ENCODE measurements around the gene SCUBE1.

Gene SCUBE1

DNA sequence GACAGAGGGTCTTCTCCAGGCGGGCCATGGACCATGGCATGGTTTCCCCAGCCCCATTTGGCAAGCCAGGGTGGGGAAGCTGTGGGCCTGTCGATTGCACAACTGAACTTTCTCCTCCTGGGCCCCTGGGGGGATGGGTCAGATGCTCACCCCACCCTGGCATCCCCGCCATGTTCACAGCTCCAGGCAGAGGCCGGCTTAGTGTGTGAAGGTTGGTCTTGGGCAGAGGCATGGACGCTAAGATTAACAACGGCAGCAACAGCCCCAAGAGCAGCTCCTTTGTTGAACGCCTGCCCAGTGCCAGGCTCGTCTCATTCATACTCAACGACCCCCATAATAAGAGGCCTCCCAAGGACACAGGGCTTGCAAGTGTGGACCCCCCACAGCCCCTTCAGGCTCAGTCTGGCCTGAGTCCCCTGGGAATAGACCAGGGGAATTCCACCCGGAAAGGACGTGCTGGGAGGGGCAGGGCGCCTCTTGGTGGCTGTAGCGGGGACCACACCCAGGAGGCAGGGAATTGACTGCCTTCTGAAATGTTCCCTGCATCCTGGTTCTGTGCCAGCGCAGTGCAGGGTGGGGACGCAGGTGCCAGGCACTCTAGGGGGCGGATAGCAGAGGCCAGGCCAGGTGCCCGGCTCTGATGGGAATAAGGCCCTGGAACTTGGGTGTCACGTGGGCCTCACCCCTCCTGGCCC lies 183.5 kb downstream of the SCUBE1 start:
- DNase-seq (ENCODE audit: low read depth in 2 of 2) = no peak

DNA sequence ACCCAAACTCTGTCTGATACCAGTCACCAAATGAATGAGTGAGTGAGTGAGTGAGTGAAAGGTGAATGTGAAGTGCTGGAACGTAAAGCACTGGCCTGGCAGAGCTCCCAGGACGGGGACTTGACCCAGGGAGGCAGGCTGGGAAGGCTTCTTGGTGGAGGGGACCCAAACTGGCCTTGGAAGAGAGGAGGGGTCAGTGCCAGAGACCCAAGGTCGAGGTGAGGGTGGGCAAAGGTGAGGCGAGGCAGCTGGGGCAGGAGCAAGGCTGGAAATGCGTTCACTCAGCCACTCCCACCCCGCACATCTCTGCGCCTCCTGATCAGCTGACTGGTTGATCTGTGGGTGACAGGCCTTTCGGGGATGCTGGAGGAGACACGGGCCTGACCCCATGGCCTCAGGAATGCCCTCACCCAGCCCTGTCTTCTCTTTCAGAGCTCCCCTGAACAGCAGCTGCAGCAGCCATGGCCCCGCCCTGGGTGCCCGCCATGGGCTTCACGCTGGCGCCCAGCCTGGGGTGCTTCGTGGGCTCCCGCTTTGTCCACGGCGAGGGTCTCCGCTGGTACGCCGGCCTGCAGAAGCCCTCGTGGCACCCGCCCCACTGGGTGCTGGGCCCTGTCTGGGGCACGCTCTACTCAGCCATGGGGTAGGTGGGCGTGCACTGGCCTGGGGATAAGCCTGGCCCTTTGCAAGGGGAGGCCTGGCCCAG lies 184.2 kb downstream of the SCUBE1 start:
- DNase-seq (ENCODE audit: low read depth in 2 of 2) = no peak

DNA sequence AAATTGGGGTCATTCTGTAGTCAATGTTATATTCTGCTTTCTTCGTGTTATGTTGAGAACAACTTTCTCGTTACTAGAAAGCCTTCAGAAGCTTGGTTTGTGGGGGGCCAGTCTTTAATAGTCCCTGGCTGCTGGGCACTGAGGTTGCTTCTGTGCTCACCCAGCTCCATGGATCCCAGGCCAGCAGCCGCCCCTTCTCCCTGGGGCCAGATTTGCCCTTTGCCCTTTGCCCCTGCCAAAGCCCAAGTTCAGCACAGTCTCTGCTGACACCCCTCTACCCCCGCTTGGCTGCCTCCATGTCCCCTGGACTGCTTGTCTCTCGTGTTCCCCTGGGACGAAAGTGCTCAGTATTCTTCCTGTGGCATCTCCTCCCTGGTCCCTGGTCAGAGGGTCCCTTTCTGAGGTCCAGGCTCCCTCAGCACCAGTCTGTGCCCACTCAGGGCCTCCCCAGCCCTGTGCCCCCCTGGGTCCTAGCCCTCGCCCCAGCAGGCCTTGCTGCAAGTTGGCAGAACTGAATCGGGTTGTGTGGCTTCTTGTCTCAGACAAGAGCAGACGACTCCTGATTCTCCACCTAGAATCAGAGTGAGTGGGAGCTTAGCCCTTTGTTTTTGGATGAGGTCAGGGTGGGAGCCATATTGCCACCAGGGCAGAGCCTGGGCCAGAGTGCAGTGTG lies 185.2 kb downstream of the SCUBE1 start:
- no peak for DNase-seq (ENCODE audit: low read depth in 2 of 2)

DNA sequence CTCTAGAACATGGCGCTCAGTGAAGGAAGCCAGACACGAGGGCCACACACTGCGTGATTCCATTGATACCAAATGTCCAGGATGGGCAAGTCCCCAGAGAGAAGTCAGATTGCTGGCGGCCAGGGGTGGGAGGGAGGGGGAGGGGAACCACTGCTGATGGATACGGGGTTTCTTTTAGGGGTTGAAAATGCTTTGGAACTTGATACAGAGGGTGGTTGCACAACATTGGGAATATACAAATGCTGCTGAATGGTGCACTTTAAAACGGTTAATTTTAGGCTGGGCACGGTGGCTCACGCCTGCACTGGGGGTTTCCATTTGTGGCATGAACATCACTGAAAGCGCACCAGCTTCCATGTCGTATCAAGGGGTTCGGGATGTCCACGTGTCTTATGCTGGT lies 186.8 kb downstream of the SCUBE1 start:
- DNase-seq (ENCODE audit: low read depth in 2 of 2) = no peak

DNA sequence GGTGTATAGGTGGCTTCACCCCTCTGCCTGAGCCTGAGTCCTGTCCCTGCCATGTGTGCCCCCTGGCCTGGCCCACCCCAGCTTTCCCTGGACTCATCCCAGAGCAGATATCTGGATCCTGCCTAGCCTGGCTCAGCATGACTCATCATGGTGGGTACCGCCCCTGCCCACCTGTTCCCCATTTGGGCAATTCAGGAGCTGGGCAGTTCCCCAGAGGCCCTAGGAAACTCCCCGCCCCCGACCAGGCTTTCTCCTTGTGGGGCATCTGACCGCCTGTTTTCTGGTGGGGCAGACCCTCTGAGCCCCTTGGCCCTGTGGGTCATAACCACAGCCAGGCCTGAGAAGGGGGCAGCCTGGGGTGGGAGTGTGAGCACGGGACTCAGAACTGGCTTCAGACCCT lies 187.4 kb downstream of the SCUBE1 start:
- no peak for DNase-seq (ENCODE audit: low read depth in 2 of 2)

DNA sequence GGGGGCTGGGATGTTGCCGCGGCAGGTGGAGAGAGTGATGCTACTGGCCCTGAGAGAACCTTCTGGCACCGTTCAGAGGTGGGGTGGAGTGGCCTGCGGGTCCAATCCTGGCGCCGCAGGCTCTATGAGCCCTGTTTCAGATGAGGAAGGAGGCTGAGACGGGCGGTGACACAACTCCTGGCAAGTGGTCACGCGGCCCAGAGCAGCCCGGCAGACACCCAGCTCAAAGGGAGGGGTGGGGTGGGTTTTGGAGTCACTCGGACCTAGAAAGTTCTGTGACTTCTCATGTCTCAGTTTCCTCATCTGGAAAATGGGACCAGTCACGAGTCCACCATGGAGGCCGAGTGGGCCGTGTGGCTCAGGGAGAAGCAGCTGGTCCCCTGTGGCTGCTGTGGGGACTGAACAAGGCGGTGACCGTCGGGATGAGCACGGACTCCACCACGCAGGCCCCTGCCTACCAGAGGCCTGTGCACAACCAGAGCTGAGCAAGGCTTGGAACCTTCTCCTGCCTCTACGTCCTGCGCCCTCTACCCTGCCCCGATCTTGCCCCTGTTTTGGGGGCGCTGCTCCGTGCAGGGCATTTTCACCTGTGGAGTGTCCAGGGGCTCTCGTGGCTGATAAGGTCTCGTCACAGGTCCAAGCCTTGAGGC lies 188.2 kb downstream of the SCUBE1 start:
- no peak for DNase-seq (ENCODE audit: low read depth in 2 of 2)

DNA sequence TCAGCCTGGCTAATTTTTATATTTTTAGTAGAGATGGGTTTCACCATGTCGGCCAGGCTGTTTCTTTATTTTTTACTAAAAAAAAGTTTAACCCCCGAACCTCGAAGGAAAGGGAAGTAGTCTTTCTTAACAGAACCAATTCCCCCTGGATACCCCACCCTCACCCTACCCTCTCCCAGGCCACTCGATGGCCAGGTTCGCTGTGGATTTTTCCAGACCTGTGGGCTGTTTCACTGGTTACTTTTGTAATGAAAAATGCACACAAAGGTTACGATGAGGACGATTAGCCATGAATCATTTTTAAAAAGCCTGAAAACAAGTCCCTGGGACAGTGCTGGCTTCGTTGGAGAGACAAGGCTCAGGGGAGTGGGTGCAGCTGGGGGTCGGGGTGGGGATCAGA lies 189.3 kb downstream of the SCUBE1 start:
- no peak for DNase-seq (ENCODE audit: low read depth in 2 of 2)

DNA sequence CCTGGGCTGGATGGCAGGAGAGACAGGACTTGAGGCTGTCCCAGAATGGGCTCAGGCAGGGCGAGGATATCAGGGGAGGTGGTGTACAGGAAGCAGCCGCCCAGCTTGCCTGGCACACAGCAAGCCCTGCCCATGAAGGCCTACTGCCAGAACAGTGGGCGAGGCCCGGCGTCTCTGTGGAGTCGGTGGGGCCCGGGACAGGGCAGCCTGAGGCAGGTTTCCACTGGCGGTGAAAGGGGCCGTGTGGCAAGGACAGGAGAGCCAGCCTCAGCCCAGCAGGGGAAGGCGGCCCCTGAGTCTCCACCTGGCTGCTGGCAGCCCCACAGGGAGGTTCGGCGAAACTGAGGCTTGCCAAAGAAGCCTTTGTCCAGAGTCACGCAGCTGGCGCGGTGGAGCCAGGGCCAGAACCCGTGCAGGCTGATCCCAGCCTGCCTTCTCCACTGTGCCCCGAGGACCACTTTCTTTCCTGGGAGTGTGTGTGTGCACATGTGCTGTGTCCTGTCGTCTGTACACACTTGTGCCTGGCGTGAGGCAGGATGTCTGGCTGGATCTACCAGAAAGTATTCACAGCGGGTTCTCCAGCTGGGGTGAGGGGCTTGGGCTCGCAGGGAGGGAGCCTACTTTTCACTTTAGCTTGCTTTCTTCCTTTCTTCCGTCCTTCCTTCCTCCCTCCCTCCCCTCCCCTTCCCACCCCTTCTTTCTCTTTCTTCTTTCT lies 190.7 kb downstream of the SCUBE1 start:
- peak; percentile 32 to 44 for DNase-seq (ENCODE audit: low read depth in 2 of 2)

DNA sequence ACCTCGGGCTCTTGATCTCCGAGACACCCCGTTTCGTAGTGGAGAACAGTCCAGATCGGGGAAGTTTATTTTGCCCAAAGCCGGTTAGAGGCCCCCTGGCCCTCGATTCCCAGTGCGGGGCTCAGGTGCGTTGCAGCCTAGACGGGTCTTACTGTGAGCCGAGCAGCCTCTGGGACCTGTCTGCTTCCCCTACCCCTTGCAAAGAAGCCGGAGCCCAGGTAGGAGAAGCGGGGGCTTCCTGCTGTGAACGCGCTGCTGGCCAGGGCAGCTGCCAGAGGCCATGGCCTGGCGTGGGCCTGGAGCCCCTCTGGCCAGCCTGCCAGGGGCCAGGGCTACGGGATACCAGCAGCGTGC lies 191.2 kb downstream of the SCUBE1 start:
- no peak for DNase-seq (ENCODE audit: low read depth in 2 of 2)

DNA sequence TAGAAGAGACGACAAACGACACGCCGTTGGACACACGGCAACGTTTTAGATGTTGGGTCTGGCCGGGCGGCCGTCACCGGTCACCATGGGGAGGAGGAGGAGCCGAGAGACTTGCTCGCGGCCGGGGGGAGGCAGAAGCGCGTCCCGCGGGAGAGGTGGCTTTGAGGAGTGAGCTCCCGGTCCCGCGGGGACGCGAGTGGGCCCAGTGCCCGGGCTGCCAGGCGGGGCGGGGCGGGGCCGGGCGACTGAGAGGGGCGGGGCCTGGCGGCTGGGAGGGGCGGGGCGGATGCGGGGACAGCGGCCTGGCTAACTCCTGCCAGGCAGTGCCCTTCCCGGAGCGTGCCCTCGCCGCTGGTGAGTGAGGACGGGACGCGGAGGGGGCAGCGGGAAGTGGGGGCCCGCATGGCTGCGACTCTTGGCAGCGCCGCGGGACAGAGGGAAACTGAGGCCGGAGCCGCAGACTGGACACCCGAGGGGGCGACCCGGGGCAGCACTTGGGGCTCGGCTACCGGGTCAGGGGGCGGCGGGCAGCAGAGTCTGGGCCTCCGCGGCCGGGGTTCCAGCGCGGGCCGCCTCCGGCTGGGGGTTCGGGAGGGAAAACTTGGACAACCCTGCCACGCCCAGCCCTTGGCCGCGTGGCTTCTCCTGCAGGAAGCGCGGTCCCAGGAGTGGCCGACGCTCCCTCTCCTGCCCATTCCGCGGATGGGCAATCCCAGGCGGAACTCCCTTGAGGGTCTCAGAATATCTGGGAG lies 191.7 kb downstream of the SCUBE1 start, which contains the start of gene TSPO:
Gene TSPO (plus strand): TSS at position 309 of the 752 bp plus-strand sequence. CDS start 7,680 bp downstream, outside the sequence.
- peak; percentile 43 to 51 for DNase-seq (ENCODE audit: low read depth in 2 of 2)

DNA sequence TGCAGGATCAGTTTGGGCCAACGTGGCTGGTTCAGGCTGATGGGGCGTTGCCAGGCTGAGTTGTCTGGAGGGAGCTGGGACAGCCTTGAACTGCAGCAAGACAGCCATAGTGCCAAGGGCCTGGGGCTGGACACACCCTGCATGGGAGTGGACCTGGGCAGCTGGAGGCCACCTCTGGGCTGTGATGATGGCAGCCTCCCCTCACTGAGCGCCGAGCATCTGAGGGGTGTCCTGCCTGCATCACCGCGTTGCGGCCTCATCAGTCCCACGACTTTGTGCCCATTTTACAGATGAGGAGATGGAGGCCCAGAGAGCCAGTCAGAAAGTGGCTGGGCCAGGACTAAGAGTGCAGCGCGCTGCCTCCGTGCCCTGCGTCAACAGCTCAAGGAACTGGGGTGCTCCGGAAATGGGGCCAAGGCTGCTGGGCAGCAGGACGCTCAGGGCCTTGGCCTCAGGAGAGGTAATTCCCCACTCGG lies 192.4 kb downstream of the SCUBE1 start:
- no peak for DNase-seq (ENCODE audit: low read depth in 2 of 2)

DNA sequence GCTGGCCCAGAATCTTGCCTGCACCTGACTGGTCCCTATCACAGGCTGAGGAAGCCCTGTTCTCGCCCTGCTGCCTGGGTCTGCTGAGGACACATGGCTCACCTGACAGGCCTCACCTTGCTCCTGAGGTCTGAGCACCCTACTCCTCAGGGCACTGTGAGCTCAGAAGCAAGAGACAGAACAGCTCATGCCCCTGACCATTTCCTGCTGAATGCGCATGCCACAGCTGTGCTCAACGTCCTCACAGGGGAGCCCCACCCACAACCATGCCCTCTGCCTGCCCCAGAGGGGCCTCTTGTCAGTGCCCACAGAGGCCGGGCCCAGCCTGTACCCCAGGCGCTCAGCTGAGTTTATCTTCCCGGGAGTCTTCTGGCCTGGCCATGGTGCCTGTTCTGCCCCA lies 194.6 kb downstream of the SCUBE1 start:
- DNase-seq (ENCODE audit: low read depth in 2 of 2) = no peak

DNA sequence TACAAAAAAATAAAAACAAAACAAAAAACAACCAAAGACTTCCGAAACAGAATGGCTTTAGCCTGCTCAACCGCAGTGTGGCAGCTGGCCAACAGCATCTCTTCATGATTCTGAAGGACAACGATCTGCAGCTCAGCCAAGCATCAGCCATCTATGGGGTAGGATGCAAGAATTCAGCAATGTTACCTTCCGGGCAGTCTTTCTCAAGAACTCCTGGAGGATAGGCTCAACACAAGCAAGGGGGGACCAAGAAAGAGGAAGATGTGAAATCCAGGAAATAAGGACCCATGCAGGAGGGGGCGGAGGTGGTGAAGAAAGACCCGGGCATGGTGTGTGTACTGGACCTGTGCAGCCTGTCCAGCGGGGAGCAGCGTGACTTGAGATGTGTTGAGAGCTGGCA lies 195.4 kb downstream of the SCUBE1 start:
- no peak for DNase-seq (ENCODE audit: low read depth in 2 of 2)
